ENCODE data around the gene PRKCZ. TPM values are rescaled to one million over a fixed set of nuclear protein-coding genes. Genes with fewer than 3 reads are reported as not detected.

PRKCZ gene
- total and polyA plus RNA-seq, 2 of the 4 experiments (the other 2 are of a cell fraction) = 2.0 to 3.5 TPM

- H3K4me1 ChIP-seq (ENCODE audit: control insufficient read depth, insufficient read depth, low read length) = no peaks in the 10 kb centered on the region
- TF ChIP-seq CHD1 (IDR thresholded peaks at IDR 0.05; ENCODE audit: low read depth, low read length) = no peak
- TF ChIP-seq MAFK (IDR thresholded peaks at IDR 0.05; ENCODE audit: low read depth, low read length) = no peak
- no peak for TF ChIP-seq FOS (IDR thresholded peaks at IDR 0.05; ENCODE audit: low read depth, low read length)
- no peak for TF ChIP-seq CTCF (conservative IDR thresholded peaks at IDR 0.05; ENCODE audit: low read depth, low read length)
- no peak for TF ChIP-seq MAZ (IDR thresholded peaks at IDR 0.05; ENCODE audit: borderline replicate concordance, low read depth, low read length)
- TF ChIP-seq RFX5 (IDR thresholded peaks at IDR 0.05; ENCODE audit: low read depth, low read length) = no peak
- no peak for TF ChIP-seq RCOR1 (IDR thresholded peaks at IDR 0.05; ENCODE audit: insufficient replicate concordance, low read length)
- no peak for TF ChIP-seq NFE2L2 (IDR thresholded peaks at IDR 0.05; ENCODE audit: low read depth, low read length)
- TF ChIP-seq ELK1 (IDR thresholded peaks at IDR 0.05; ENCODE audit: borderline replicate concordance, low read depth, low read length) = no peak
- TF ChIP-seq BHLHE40 (IDR thresholded peaks at IDR 0.05; ENCODE audit: low read depth, low read length) = no peak
- TF ChIP-seq USF2 (IDR thresholded peaks at IDR 0.05; ENCODE audit: low read depth, low read length) = no peak
- no peak for TF ChIP-seq MXI1 (IDR thresholded peaks at IDR 0.05; ENCODE audit: borderline replicate concordance, low read depth, low read length)
- no peak for TF ChIP-seq POLR2A (IDR thresholded peaks at IDR 0.05; ENCODE audit: low read depth, low read length)
- no peak for TF ChIP-seq RAD21 (IDR thresholded peaks at IDR 0.05; ENCODE audit: low read length)
- TF ChIP-seq SMC3 (IDR thresholded peaks at IDR 0.05; ENCODE audit: low read depth, low read length) = no peak
- TF ChIP-seq CEBPB (IDR thresholded peaks at IDR 0.05; ENCODE audit: low read depth, low read length) = no peak
- peaks cover 54% of the 10 kb centered on the region for H3K27me3 ChIP-seq (ENCODE audit: control insufficient read depth, insufficient read depth, low read length)
- no peak overlapping the region for H2BK120ac ChIP-seq (ENCODE audit: low read depth, low read length)
- no peak overlapping the region for H4K8ac ChIP-seq (ENCODE audit: low read depth in 2 of 2, low read length in 2 of 2)
- H3K23ac ChIP-seq (ENCODE audit: low read depth, low read length) = no peak overlapping the region
- ATAC-seq (ENCODE audit: low read depth) (no peak), DNase-seq (no peak)
- no peak overlapping the region for H3K4me3 ChIP-seq (ENCODE audit: insufficient read depth, low read depth, low read length)
- no peak overlapping the region for H3K4me2 ChIP-seq (ENCODE audit: low read depth, low read length)
- intact Hi-C loops (cut with micrococcal nuclease) (no loop called here), in situ Hi-C loops (cut with MboI; ENCODE audit: low sequenced_read_pairs) (no loop called here), dilution Hi-C loops (cut with HindIII; ENCODE audit: low sequenced_read_pairs, unreplicated experiment) (no loop called here)
- H4K5ac ChIP-seq (ENCODE audit: low read depth, low read length) = no peak overlapping the region
- no peak overlapping the region for H2BK5ac ChIP-seq (ENCODE audit: low read depth, low read length, poor library complexity, severe bottlenecking)
- WGBS, 2 experiments (ENCODE audit: extremely low coverage in 2 of 2, insufficient read length in 1 of 2) = 83% methylated on average over 11 of the region's 15 CpGs; no CpG with 5 or more reads in 1 of the 2 experiments
- H2BK20ac ChIP-seq (ENCODE audit: low read depth, low read length) = no peak overlapping the region
- H3K9ac ChIP-seq (ENCODE audit: low read depth, low read length) = no peak overlapping the region
- H3K36me3 ChIP-seq (ENCODE audit: control insufficient read depth, insufficient read depth, low read length) = no peaks in the 10 kb centered on the region
- no peaks in the 10 kb centered on the region for H3K9me3 ChIP-seq (ENCODE audit: control insufficient read depth, insufficient read depth, low read length)
- no peak overlapping the region for H4K91ac ChIP-seq (ENCODE audit: insufficient read depth, low read depth, low read length)
- no peak overlapping the region for H3K56ac ChIP-seq (ENCODE audit: extremely low read depth, insufficient read depth, low read length)
- CTCF ChIA-PET = no interaction called here
- no peak overlapping the region for H3K4ac ChIP-seq (ENCODE audit: low read depth, low read length)
- no peak overlapping the region for H3K27ac ChIP-seq (ENCODE audit: insufficient read depth, low read length)
- H2AK9ac ChIP-seq (replicated peaks; ENCODE audit: low read depth, low read length, poor library complexity) = no peak overlapping the region
- no peaks in the 10 kb centered on the region for H3K79me1 ChIP-seq (ENCODE audit: low read depth in 1 of 2, low read length in 2 of 2)
- H4K20me1 ChIP-seq (ENCODE audit: insufficient read depth, low read length) = no peaks in the 10 kb centered on the region
- no peak overlapping the region for H3K14ac ChIP-seq (replicated peaks; ENCODE audit: low read depth, low read length)
- H3K18ac ChIP-seq (ENCODE audit: low read depth, low read length) = no peak overlapping the region
- no peaks in the 10 kb centered on the region for H3K9me1 ChIP-seq (ENCODE audit: insufficient read depth, low read length)
- H2BK15ac ChIP-seq (ENCODE audit: low read depth, low read length) = no peak overlapping the region
- no peak overlapping the region for H2AK5ac ChIP-seq (ENCODE audit: low read depth, low read length)
- POLR2A ChIA-PET (ENCODE audit: unreplicated experiment) = no interaction called here
- BruUV-seq (replicated peaks) = no TSS peak
- no peak overlapping the region for H2AFZ ChIP-seq (replicated peaks; ENCODE audit: low read length, poor library complexity)
Measured at GRCh38 chr1:2029561-2029960, 20.6 kb upstream of the PRKCZ start.
